HTERT RPE-1 (cell line): ENCODE measurements around the gene RFXAP.

Experiments used
- in situ Hi-C: fragments of 300-500 bp; cut with MboI; formaldehyde crosslinking; loops from 4 replicates; pipeline ENCODE4 v1.14.3; 2020; ENCODE audit warnings: low sequenced_read_pairs

The RFXAP gene

DNA sequence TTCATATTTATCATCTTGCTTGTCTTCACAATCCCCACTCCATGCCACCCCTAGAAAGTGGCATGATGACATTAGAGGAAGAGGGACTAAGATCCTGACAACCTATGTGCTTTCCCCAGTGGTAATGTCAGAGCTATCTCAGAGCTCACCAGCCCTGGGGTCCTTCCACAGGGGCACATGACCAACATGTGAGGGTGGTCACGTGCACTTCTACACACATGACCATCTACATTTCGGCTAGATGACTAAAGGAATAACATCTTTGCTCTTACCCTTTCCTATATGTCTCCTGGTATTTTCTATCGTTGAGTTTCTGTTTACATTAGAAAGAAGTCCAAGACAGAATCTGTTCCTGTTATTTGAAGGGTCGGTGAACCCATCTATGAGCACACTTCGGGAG lies 46.2 kb downstream of the RFXAP start:
- in situ Hi-C loops, result no loop called here

DNA sequence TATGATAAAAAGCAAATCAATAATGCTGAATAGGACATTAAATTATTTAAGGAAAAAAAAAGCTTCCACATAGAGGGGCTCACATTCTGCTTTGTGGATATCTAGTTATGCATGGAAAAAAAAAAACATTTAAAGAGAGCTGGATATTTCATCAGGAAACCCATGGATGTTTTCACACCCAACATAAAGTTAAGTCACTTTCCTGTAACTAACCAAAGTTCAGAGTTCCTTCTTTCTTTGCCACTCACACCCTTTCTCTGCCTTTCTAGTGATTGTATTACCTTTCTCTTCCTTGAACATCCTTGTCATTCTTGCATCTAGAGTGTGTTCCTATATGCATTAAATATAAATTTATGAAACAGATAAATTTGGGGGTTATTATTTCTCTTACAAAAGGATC lies 47.2 kb downstream of the RFXAP start:
- in situ Hi-C loops, result no loop called here

- in situ Hi-C loops, result no loop called here
Measured at GRCh38 chr13:36870050-36870692, 51.1 kb downstream of the RFXAP start.

GRCh38 chr13:36872621-36873020 lies 53.6 kb downstream of the RFXAP start:
- in situ Hi-C loops, result no loop called here

DNA sequence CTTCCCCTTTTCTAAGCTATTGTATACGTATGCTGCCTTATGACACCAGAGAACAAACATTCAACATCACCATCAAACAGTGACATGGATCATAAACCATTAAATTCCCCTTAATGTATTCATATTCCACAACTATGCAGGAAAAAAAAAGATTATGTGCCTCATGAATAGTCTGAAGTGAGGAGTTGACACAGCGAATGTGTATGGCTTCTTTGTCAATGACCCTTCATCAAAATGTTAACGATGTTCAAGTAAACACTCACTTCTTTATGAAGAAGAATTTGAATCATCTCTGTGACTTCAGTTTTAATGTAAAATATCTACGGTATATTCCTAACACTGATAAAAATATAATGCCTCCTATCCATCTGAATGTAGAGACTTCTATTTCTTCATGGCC lies 56.4 kb downstream of the RFXAP start:
- in situ Hi-C loops, result no loop called here

DNA sequence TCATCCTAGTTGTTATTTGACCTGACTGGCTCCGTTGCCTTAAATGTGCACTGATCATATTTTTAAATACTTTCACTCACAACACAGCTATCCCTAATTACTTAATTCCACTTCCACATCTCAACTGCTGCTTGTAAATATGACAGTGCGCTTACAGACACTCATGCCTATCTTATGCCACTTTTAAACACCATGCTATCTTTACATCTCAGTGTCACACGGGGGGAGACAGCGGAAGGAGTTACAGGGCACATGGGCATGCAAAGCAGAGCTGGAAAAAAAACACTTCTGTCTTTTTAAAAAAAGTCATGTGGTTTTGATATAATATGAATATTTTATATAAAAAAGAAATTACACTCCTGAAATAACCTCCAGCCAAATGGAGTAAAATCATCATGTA lies 56.9 kb downstream of the RFXAP start:
- in situ Hi-C loops, result no loop called here
